VCaP (cell line): ENCODE data around the gene ARPP19.

ENCODE experiments used
- H3K27ac ChIP-seq: fragments of 450-650 bp; 2 replicates; pipeline ENCODE4 v1.5.1; 2017
- CTCF ChIP-seq: fragments of 450-650 bp; conservative IDR thresholded peaks from 2 replicates; pipeline ENCODE4 v1.5.1; 2017; ENCODE audit warnings: mild to moderate bottlenecking, moderate library complexity

Gene ARPP19

GRCh38 chr15:52527196-52527910 is 41.5 kb downstream of the ARPP19 start:
- H3K27ac ChIP-seq, result no peak overlapping the region
- TF ChIP-seq CTCF, result no peak

GRCh38 chr15:52524223-52525136 is 44.4 kb downstream of the ARPP19 start:
- TF ChIP-seq CTCF, result no peak
- no peak overlapping the region for H3K27ac ChIP-seq

- no peak overlapping the region for H3K27ac ChIP-seq
- no peak for TF ChIP-seq CTCF
Observed at GRCh38 chr15:52523647-52524046, 45.2 kb downstream of the ARPP19 start.

- TF ChIP-seq CTCF, result no peak
Observed at GRCh38 chr15:52523192-52523591, 45.6 kb downstream of the ARPP19 start.

GRCh38 chr15:52521682-52522081 is 47.1 kb downstream of the ARPP19 start:
- no peak for TF ChIP-seq CTCF
- H3K27ac ChIP-seq, result no peak overlapping the region

More at GRCh38 chr15:52523192-52523591, 45.6 kb downstream of the ARPP19 start:
- no peak overlapping the region for H3K27ac ChIP-seq

GRCh38 chr15:52520421-52520820 is 48.4 kb downstream of the ARPP19 start:
- TF ChIP-seq CTCF, result no peak

GRCh38 chr15:52518487-52519371 is 50.1 kb downstream of the ARPP19 start:
- TF ChIP-seq CTCF, result no peak
- H3K27ac ChIP-seq, result no peak overlapping the region

More at GRCh38 chr15:52520421-52520820, 48.4 kb downstream of the ARPP19 start:
- no peak overlapping the region for H3K27ac ChIP-seq
